GM19351 (cell line): ENCODE results near the gene PHPT1.
"Not testable (repeated sequence)": the region's sequence is repeated elsewhere in the genome, so short reads cannot be mapped to it uniquely, and the experiment has no call there.

Experiments
- ATAC-seq: cut with Tn5 transposase; IDR thresholded peaks from one replicate; pipeline ENCODE4 v1.9.1; 2021; ENCODE audit warnings: mild to moderate bottlenecking, moderate library complexity; ENCODE audit not compliant: unreplicated experiment

PHPT1 gene

DNA sequence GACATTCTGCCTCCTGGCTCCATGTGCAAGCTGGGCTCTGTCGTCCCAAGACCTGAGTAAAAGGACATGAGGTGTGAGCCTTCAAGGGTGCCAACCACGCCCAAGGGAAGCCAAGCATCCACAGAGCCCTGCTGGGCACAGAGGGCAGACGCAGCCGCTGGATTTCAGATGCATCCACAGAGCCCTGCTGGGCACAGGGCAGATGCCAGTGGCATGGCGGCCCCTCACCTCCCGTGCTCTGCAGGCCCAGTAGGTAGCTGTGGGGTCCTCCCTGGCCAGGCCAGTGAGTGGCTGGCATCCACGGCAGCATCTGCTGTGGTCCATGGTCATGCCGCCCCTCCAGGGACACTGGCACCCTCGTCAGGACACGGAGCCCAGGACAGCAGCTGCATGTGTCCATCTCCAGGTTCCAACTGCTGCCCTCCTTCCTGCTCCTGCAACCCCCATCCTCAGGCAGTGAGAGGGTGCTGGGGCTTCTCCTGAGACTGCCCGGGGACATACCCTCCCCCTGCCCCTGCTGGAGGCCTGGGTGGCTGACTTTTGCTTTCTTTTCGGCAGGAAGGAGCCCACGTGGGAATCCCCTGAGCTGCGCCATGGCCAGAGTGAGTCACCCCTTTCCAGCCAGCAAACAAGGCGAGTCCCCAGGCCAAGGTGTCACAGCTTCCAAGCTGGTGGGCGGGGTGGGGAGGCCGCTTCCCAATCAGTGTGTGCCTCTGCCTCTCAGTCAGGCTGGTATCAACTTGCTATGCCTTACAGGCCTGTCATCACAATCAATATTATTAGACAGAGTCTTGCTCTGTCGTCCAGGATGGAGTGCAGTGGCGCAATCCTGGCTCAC, 33.1 kb downstream of the PHPT1 start:
- no peak for ATAC-seq

DNA sequence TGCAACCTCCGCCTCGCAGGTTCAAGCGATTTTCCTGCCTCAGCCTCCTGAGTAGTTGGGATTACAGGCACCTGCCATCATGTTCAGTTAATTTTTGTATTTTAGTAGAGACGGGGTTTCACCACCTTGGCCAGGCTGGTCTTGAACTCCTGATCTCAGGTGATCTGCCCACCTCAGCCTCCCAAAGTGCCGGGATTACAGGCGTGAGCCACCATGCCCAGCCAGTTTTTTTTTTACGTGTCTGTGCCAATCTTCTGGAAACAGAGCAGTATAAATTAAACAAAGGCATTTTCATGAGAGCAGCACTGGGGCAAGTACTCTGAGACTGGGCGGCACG, 33.7 kb downstream of the PHPT1 start:
- ATAC-seq = not testable (repeated sequence)

DNA sequence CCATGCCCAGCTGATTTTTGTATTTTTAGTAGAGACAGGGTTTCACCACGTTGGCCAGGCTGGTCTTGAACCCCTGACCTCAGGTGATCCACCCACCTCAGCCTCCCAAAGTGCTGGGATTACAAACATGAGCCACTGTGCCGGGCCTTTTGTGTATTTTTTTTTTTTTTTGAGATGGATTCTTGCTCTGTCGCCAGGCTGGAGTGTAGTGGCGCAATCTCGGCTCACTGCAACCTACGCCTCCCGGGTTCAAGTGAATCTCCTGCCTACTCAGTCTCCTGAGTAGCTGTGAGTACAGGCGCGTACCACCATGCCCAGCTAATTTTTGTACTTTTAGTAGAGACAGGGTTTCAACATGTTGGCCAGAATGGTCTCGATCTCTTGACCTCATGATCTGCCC, 34.5 kb downstream of the PHPT1 start:
- ATAC-seq = not testable (repeated sequence)

DNA sequence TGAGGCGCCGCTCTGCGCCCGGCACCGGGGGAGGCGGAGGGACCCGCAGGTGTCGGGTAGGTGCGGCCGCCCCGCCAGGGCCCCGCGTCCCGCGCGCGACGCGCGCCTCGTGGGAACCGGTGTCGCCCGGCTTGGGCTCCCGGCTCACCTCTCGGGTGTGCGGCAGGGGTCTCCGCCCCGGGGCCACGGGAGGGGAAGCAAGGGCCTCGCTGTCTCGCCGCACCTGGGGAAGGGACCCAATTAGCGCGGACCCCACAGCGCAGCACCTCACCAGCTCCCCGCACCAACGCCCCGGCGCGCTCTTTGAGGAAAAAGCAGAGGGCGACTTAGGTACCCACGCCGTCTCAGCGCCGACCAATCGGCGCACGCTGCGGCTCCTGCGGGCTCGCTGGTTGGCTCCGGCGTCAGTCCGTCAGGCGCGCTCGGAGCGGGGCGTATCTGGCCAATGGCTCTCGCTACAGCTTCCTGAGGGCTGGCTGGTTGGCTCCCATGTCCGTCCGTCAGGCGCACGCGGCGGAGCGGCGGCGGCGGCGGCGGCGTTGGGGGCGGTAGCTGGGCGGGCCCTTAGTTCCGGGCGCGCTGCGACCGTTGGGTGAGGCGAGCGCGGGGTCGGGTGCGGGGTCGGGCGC, 36.9 kb downstream of the PHPT1 start, which contains the start of gene TRAF2:
TRAF2 (plus strand) TSS at position 567 of the 629 bp plus-strand sequence. CDS start 12,225 bp downstream, outside the sequence.
- peak; percentile 83 for ATAC-seq

DNA sequence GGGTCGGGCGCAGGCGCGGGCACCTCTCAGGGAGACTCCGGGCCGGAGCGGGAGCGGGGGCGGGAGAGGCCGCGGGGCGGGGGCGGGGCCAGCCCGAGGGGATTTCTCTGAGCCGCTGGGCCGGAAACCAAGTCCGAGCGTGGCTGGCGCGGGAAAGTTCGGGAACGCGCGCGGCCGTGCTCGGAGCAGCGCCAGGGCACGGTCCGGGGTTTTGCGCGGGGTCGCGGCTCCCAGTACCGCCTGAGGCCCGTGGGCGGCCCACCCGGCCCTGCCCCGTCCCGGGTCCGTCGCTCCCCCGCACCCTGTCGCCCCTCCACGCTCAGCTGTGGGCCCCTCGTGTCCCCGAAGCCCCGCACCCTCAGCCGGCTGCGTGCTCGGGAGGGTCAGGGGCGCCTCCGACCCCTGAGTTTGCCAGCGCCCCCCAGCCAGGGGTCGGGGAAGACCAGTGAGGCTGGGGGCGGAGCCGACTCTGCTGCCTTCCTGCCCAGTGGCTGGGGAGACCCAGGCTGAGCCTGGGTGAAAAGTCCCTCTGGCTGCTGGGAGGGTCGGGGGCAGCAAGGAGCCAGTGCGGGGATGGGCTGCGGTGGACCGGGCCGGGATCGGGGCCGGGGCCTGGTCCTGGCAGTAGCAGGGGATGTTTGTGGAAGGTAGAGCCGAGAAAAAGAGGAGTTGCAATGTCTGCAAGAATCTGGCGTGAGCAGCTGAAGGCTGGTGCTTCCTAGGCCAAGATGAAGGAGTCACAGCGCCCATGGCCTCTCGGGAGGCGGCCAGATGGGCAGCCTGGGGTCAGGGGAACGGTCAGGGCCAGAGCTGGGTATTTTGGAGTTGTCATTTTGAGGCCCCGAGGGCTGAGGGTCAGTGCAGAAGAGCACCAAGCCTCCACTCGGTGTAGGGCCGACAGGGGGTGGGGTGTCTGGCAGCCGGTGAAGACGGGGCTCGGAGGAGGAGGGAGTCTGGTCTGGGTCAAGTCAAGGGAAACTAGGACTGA, 37.7 kb downstream of the PHPT1 start:
- ATAC-seq = peak; percentile 31

DNA sequence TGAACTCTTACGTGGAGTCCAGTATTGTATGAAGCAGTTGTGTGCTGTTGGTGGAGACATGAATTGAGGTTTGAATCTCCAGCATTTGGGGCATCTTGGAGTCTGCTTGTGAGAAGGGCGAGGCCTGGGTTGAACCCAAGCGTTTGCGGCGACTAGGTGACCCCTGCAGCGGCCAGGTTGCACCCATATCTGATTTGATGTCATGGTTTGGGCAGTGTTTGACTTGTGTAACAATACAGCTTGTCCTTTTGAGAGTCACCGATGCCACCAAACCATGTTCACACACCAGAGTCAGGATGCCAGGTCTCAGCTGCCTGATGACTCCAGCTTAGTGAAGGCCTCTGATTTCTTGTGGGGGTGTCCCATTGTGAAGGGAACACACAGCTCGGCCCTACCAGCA, 39.2 kb downstream of the PHPT1 start:
- no peak for ATAC-seq

DNA sequence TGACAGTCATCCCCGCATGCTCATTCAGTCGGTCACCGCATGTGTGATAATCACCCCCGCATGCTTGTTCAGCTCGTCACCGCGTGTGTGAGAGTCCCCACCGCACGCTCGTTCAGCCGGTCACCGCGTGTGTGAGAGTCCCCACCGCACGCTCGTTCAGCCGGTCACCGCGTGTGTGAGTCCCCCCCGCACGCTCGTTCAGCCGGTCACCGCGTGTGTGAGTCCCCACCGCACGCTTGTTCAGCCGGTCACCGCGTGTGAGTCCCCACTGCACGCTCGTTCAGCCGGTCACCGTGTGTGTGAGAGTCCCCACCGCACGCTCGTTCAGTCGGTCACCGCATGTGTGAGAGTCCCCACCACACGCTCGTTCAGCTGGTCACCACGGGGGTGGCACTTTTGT, 40.6 kb downstream of the PHPT1 start:
- no peak for ATAC-seq

DNA sequence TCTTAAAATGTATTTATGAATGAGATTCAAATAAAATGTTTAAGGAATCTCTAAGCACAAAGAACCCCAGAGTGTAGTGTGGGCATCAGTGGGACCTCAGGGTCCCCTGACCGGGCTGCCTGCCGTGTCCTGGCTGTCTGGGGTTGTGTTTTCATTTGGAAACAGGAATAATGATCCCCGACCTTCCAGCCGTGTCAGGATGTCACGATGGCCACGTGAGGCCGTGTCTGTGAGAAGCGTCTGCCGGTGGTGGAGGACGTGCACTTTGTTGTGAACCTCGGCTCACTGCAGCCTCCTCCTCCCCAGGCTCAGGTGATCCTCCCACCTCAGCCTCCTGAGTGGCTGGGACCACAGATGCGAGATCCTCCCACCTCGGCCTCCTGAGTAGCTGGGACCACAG, 41.5 kb downstream of the PHPT1 start:
- no peak for ATAC-seq

DNA sequence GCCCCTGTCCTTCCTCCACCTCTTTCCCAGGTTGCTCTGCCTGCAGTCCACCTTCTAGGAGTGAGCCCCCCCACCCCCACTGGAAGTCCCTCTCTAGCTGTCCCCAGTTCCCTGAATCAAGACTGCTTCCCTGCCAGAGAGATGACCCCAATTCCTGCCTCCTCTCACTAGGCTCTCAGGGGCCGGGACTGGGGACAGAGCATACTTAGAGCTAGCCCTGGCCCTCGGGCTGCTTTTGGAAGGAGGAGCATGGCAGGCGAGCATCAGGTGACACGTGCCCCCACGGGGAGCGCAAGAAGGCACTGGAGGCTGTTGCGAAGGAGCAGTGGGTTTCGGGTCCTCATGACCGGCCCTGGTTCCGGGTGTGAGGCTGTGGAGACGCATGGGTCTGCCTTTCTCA, 46.8 kb downstream of the PHPT1 start:
- no peak for ATAC-seq

DNA sequence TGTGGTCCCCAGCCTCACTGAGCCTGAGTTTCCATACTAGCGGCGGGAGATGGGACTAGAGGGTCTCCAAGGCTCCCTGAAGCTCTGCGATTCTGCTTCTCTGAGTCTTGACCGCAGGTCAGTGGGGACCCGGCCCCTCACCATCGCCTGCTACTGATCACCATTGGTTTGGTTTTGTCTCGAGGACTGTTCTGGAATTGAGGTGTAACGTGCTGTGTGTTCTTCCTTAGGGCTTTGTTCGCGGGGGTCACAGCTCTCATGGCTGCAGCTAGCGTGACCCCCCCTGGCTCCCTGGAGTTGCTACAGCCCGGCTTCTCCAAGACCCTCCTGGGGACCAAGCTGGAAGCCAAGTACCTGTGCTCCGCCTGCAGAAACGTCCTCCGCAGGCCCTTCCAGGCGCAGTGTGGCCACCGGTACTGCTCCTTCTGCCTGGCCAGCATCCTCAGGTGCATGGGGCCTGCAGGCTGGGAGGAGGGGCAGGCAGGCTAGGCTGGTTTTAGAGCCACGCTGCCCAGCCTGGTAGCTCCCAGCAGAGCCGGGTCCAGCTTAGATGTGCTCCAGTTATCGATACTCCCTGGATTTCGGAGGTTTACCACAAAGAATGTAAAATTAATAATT, 49.4 kb downstream of the PHPT1 start:
- ATAC-seq = no peak

DNA sequence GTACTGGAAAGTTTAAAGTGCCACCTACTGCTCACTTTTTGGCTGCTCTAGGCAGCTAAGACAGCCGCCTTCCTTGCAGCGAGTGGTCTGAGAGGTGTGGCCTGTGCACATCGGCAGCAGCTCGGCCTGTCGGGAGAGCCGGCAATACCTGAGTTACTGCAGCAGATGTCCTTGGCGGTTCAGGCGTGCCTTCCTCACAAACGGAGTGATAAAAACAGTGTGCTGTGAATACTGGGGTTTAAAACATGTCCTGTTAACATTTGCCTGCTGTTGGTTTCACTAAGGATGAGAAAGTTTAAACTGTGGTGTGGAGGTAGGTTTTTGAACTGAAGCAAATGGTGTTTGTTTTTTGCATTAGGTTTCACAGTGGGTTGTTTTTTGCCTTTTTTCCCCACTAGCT, 50.0 kb downstream of the PHPT1 start:
- no peak for ATAC-seq

DNA sequence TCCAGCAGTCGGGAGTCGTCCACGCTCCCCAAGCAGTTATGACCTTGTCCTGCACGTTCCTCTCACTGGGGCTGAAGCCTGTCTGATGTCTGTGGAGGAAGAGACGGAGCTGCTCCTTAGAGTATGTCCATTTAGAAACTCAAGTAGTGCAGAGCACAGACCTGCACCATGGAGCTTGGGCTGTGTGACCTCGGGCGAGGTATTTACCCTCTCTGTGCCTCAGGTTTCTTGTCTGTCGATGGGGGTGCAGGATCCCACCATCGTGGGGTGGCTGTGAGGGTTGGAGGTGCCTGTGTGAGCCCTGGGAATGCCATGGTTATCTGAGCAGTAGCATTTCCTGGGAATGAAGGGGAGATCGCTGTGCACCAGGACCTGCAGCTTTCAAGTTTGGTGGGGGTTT, 51.3 kb downstream of the PHPT1 start:
- no peak for ATAC-seq
